Ovary (tissue), 3 donors: Measurements from ENCODE around the gene PLEKHA6.

Experiments used
- CTCF ChIP-seq, 3 donors: fragments of 450-650 bp in 2 of 3; fragments of 200-600 bp in 1 of 3; IDR thresholded peaks; one replicate each; pipeline versions ENCODE4 v1.5.1 to v1.8.0; 2016 to 2022; ENCODE audit warnings: antibody characterized with exemption in 3 of 3, mild to moderate bottlenecking in 1 of 3
- EP300 ChIP-seq: sonication (generic); formaldehyde crosslinking; IDR thresholded peaks from one replicate; pipeline ENCODE4 v1.6.1; 2017; ENCODE audit warnings: antibody characterized with exemption
- POLR2A ChIP-seq: fragments of 450-650 bp; IDR thresholded peaks from one replicate; pipeline ENCODE4 v1.6.1; 2017; ENCODE audit warnings: antibody characterized with exemption, mild to moderate bottlenecking, moderate library complexity
- donor health status: DM: no; HTN: no; CAD: no.

GRCh38 chr1:204180133-204180532, 179.6 kb downstream of the PLEKHA6 start:
- no peak for TF ChIP-seq CTCF (IDR thresholded peaks at IDR 0.05)
- TF ChIP-seq POLR2A, result no peak
- no peak for TF ChIP-seq EP300
